IPS-18c (cell line): ENCODE results near the gene ITGAV.

ENCODE experiments used
- H3K4me3 ChIP-seq: 2 replicates; pipeline ENCODE4 v1.7.0; 2013; ENCODE audit warnings: low read depth, mild to moderate bottlenecking, low read length, moderate library complexity; ENCODE audit not compliant: insufficient read depth
- H3K9me3 ChIP-seq: one replicate; pipeline ENCODE4 v1.6.1; 2013; ENCODE audit warnings: mild to moderate bottlenecking, low read length, moderate library complexity; ENCODE audit not compliant: control insufficient read depth, insufficient read depth

Gene ITGAV

DNA sequence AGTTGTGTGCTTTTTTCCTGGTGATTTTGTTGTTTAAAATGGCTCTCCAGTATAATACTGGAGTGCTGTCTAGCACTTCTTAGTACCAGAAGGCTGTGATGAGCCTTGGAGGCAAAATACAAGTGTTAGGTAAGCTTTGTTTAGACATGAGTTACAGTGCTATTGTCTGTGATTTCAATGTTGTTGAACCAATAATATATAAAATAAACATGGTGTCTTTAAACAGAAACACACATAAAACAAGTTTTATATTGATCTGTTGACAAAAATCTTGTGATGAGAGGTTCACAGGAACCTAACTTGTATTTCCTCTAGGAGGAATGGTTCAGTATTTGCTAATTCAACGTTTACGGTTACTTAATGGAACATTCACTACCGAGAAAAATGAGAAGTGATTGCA lies 99.0 kb downstream of the ITGAV start:
- Histone ChIP-seq H3K4me3 (no peak overlapping the region), H3K9me3 (no peaks in the 10 kb centered on the region)

DNA sequence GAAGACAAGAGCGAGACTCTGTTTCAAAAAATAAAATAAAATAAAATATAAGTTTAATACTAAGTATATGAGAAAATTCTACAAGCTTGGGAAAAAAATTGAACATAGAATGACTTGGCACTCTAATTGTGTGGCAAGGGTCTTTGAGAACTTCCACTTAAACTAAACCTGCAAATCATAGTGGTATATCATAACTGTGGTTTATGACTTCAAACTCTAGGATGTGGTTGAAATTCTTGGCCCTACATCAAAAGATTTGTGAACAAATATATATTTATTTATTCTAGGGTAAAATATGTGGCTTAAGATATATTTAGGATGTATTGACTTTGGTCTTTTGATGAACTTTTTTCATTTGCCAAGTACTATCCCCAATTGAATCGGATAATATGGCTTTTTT lies 100.9 kb downstream of the ITGAV start:
- H3K4me3 ChIP-seq = no peak overlapping the region
- no peaks in the 10 kb centered on the region for H3K9me3 ChIP-seq

DNA sequence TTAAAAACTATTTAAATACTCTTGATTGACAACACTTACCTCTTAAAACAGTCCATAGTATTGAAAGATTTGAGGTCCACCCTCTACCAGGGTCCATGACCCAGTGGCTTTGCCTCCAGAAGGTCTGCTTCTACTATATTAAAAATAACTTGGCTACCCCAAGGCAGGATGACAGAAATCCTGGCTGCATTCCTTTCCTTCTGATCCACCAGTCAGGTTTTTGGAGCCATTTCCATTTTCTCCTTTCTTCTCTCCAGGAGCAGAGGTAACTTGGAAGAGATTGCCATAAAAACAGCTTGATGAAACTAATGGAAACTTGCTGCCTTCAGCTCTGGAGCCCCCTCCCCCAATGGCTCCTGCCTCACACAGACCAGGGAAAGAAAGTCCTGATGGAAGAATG lies 101.4 kb downstream of the ITGAV start:
- Histone ChIP-seq H3K4me3 (no peak overlapping the region), H3K9me3 (no peaks in the 10 kb centered on the region)

- H3K4me3 ChIP-seq = no peak overlapping the region
- no peaks in the 10 kb centered on the region for H3K9me3 ChIP-seq
Observed at GRCh38 chr2:186691900-186692299, 102.0 kb downstream of the ITGAV start.

- peak overlapping the region; percentile 87 for H3K4me3 ChIP-seq
Observed at GRCh38 chr2:186693446-186693832, 103.6 kb downstream of the ITGAV start.

GRCh38 chr2:186695081-186695756 lies 105.4 kb downstream of the ITGAV start:
- H3K9me3 ChIP-seq = no peaks in the 10 kb centered on the region
- H3K4me3 ChIP-seq = peak overlapping the region; percentile 87; the same call in 1 of the 2 replicates

More at GRCh38 chr2:186693446-186693832, 103.6 kb downstream of the ITGAV start:
- no peaks in the 10 kb centered on the region for H3K9me3 ChIP-seq

- no peak overlapping the region for H3K4me3 ChIP-seq
Observed at GRCh38 chr2:186696290-186696689, 106.4 kb downstream of the ITGAV start.

DNA sequence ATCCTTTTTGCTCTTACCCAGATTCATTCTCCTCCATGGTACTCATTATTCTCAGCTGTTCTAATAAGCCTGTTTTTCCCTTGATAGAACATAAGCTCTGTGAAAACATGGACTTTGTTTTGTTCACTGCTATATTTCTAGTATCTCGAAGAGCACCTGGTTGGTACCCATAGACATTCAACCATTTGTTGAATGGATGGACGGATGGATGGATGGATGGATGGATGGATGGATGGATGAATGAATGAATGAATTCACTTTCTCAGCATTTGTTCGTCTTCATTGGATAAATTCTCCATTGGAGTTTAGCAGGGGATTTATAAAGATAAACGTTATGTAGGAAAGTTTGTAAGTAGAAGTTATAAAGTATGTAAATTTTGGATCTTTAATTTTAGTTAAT lies 106.9 kb downstream of the ITGAV start:
- no peak overlapping the region for H3K4me3 ChIP-seq
- H3K9me3 ChIP-seq = no peaks in the 10 kb centered on the region

More at GRCh38 chr2:186696290-186696689, 106.4 kb downstream of the ITGAV start:
- H3K9me3 ChIP-seq = no peaks in the 10 kb centered on the region

DNA sequence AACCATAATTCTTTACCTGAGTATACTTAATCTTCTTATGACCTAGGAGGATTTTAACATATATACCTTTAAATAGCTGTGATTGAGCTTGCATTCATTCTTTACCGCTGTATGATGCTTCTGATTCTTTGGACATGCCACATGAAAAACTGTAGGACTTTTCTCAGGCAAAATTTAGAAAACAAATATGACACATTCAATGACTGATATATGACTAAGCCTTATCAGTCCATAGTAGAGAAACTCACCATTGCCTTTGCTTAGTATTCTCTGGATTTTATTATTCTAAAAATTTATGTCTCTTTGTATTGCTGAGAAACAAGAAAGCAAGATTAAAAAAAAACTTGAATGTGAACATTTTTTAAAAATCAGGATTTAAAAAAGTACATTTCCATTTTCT lies 107.7 kb downstream of the ITGAV start:
- no peak overlapping the region for H3K4me3 ChIP-seq
- H3K9me3 ChIP-seq = no peaks in the 10 kb centered on the region

GRCh38 chr2:186699742-186700141 lies 109.9 kb downstream of the ITGAV start:
- Histone ChIP-seq H3K9me3 (no peaks in the 10 kb centered on the region), H3K4me3 (no peak overlapping the region)

GRCh38 chr2:186702006-186702405 lies 112.2 kb downstream of the ITGAV start:
- H3K4me3 ChIP-seq = no peak overlapping the region
- no peaks in the 10 kb centered on the region for H3K9me3 ChIP-seq

- Histone ChIP-seq H3K4me3 (no peak overlapping the region), H3K9me3 (no peaks in the 10 kb centered on the region)
Observed at GRCh38 chr2:186702501-186702900, 112.6 kb downstream of the ITGAV start.

DNA sequence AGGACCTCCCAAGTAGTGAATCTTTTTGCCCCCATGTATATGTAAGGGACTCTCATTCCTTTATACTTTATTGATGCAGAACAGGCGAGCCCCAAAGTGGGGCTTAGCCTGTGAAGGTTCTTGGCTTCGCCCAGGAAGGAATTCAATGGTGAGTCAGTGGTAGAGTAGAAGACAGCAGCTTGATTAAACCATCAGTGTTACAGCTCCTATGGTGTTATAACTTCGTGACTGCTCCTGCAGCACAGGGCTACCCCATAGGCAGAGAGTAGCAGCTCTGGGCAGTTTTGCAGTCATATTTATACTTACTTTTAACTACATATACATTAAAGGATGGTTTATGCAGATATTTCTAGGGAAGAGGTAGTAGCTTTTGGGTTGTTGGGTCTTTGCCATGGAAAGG lies 115.0 kb downstream of the ITGAV start:
- no peak overlapping the region for H3K4me3 ChIP-seq
- no peaks in the 10 kb centered on the region for H3K9me3 ChIP-seq

GRCh38 chr2:186709529-186710450 lies 119.9 kb downstream of the ITGAV start:
- no peak overlapping the region for H3K4me3 ChIP-seq
- H3K9me3 ChIP-seq = no peaks in the 10 kb centered on the region

GRCh38 chr2:186713691-186714090 lies 123.8 kb downstream of the ITGAV start:
- Histone ChIP-seq H3K9me3 (no peaks in the 10 kb centered on the region), H3K4me3 (no peak overlapping the region)

- H3K4me3 ChIP-seq = no peak overlapping the region
- H3K9me3 ChIP-seq = no peaks in the 10 kb centered on the region
Observed at GRCh38 chr2:186714611-186715010, 124.8 kb downstream of the ITGAV start.

GRCh38 chr2:186716004-186716403 lies 126.1 kb downstream of the ITGAV start:
- Histone ChIP-seq H3K4me3 (no peak overlapping the region), H3K9me3 (no peaks in the 10 kb centered on the region)

DNA sequence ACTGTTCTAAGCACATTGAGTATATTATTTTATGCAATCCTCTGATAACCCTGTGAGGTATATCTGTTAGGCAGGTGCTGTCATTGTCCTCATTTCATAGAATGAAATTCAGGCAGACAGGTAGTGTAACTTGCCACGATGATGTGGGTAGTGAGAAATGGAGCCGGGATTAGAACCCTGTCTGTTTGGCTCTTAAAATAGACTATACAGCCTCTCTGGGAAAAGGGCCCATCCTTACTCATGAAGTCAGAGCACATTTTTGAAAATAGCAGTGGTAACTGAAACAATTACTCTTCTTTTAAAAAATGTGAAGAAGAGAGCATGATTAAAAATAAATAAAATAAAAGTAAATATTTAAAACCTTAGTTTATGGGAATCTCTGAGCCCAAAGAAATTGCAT lies 127.0 kb downstream of the ITGAV start:
- H3K9me3 ChIP-seq = no peaks in the 10 kb centered on the region
- no peak overlapping the region for H3K4me3 ChIP-seq
